ENCODE results near the gene PBX1.

PBX1 gene

DNA sequence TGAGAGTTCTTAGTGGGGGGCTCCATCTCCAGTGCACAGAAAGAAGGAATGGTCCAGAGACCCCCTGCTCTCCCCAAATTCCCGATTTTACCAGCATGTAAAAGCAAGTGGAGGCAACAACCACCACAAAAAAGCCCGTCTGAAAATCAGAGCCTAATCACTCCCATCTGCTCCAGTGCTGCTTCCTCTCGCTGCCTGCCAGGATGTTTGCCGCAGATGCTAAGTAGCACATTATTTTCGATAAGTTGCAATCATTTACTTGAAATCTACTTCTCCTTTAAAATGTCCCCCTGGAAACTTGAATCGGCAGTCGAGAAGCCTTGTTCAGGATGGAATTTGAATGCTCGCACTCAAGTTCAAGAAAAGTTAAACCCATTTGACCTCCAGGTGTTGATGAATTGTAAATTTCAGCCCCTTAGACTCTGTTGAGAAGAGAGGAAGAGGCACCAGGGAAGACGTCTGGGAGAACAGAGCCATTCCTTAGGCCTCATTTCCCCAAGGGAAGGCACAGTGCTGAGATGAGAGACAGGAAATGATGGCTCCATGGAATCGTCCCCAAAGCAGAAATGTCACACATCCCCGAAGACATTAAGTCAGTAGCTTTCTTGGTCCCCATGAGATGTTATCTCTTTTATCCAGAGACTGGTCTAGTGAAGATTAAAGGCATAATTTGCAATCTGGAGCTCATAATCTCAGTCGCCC lies 221.3 kb downstream of the PBX1 start:
- H3K9me3 Mint-ChIP-seq, result no peaks in the 10 kb centered on the region
- peaks cover 3% of the 10 kb centered on the region for H3K27me3 Mint-ChIP-seq
- DNase-seq (no peak), ATAC-seq (no peak)
- no peaks in the 10 kb centered on the region for H3K36me3 Mint-ChIP-seq (ENCODE audit: low read depth)
- no peak overlapping the region for H3K27ac Mint-ChIP-seq
- H3K4me1 Mint-ChIP-seq, result no peaks in the 10 kb centered on the region
- H3K4me3 Mint-ChIP-seq, result no peak overlapping the region

- Mint-ChIP-seq H3K27ac (no peak overlapping the region), H3K9me3 (no peaks in the 10 kb centered on the region), H3K4me1 (no peaks in the 10 kb centered on the region), H3K4me3 (no peak overlapping the region), H3K36me3 (ENCODE audit: low read depth) (no peaks in the 10 kb centered on the region), H3K27me3 (peaks cover 2% of the 10 kb centered on the region)
- DNase-seq, result no peak
- ATAC-seq, result no peak
Observed at GRCh38 chr1:164780863-164781262, 221.9 kb downstream of the PBX1 start.

DNA sequence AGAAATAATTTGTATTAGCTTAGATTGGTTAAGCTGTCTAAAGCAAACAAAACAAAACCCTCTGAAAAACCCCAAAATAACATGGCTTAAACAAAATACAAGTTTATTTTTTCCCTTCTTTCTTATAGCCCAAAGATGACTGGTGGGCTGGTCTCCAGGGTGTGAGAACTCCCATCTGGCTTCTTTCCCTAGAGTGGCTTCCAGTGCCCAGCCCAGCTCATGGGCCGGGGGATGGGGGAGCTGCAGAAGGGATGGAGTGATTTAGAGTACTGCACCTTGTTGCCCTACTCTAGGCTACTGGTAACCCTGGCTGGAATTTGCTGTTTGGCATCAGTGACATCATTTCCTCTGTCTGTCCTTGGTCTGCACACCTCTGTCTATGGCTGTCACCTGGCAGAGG lies 223.0 kb downstream of the PBX1 start:
- ATAC-seq (no peak), DNase-seq (no peak)
- Mint-ChIP-seq H3K9me3 (no peaks in the 10 kb centered on the region), H3K4me1 (no peaks in the 10 kb centered on the region), H3K36me3 (ENCODE audit: low read depth) (no peaks in the 10 kb centered on the region), H3K27ac (no peak overlapping the region), H3K4me3 (no peak overlapping the region), H3K27me3 (peaks cover 1% of the 10 kb centered on the region)

GRCh38 chr1:164783778-164784555 lies 225.0 kb downstream of the PBX1 start:
- H3K36me3 Mint-ChIP-seq (ENCODE audit: low read depth), result no peaks in the 10 kb centered on the region

DNA sequence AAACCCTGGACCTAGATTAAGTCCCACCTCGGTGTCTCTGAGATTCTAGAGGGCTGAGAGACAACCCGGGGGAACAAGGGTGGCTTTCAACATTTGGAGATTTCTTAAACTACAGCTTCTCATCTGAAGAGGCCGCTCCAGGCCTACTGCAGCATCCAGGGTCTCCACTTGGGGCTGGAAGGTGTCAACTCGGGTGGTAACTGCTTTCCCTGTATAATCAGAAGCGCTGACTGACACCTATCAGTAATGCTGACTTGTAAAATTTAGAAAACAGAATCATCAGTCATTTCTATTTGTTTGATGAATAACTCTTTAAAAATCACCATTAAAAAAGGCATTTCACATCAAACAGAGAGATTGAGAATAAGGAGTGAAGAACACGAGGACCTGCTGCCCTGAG lies 226.0 kb downstream of the PBX1 start:
- DNase-seq (no peak), ATAC-seq (no peak)
- Mint-ChIP-seq H3K4me1 (no peaks in the 10 kb centered on the region), H3K27ac (no peak overlapping the region), H3K36me3 (ENCODE audit: low read depth) (no peaks in the 10 kb centered on the region), H3K4me3 (no peak overlapping the region), H3K9me3 (no peaks in the 10 kb centered on the region), H3K27me3 (peaks cover 10% of the 10 kb centered on the region)

More at GRCh38 chr1:164783778-164784555, 225.0 kb downstream of the PBX1 start:
- no peak overlapping the region for H3K4me3 Mint-ChIP-seq
- peaks cover 10% of the 10 kb centered on the region for H3K27me3 Mint-ChIP-seq
- H3K4me1 Mint-ChIP-seq, result no peaks in the 10 kb centered on the region
- ATAC-seq, result no peak
- H3K9me3 Mint-ChIP-seq, result no peaks in the 10 kb centered on the region
- H3K27ac Mint-ChIP-seq, result no peak overlapping the region
- DNase-seq, result no peak

DNA sequence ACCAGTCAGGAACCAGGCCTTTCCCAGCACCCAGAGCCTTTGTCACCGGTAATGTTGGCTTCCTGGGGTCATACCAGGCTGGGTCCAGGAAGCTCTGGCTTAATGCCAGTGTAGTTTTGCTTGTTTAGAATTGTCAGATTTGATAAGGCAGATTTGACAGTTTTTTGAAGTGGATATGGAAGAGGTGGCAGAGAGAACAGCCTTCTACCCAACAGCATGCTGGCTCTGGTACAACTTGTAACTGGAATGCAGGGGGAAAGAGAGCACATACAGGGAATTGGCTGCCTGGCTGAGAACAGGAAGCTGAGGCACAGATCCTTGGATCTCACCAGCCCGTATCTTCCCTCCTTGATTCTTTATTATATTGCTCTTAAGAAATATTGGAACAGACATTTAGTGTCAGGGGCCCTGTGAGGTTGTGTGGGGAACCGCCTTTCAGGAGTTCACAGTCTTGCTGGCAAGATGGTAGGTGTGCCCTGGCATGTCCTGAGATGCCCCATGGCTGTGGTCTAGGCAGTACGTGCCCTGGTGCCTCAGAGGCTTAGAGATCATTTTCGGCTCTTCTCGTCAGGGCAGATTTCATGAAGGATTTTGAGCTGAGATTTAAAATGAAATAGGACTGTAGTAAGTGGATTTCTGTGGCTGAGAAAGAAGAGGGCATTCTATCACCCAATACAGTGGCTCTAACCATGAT lies 227.0 kb downstream of the PBX1 start:
- Mint-ChIP-seq H3K27ac (no peak overlapping the region), H3K36me3 (ENCODE audit: low read depth) (no peaks in the 10 kb centered on the region), H3K4me3 (no peak overlapping the region), H3K4me1 (no peaks in the 10 kb centered on the region), H3K9me3 (no peaks in the 10 kb centered on the region), H3K27me3 (peaks cover 10% of the 10 kb centered on the region)
- ATAC-seq (no peak), DNase-seq (no peak)

- ATAC-seq (peak; percentile 63), DNase-seq (peak; percentile 58)
- Mint-ChIP-seq H3K27ac (no peak overlapping the region), H3K4me3 (no peak overlapping the region), H3K27me3 (peaks cover 10% of the 10 kb centered on the region), H3K4me1 (no peaks in the 10 kb centered on the region), H3K9me3 (no peaks in the 10 kb centered on the region), H3K36me3 (ENCODE audit: low read depth) (no peaks in the 10 kb centered on the region)
Observed at GRCh38 chr1:164786980-164787833, 228.2 kb downstream of the PBX1 start.

GRCh38 chr1:164787834-164788231 lies 228.8 kb downstream of the PBX1 start:
- ATAC-seq (no peak), DNase-seq (no peak)
- H3K4me3 Mint-ChIP-seq, result no peak overlapping the region
- no peaks in the 10 kb centered on the region for H3K9me3 Mint-ChIP-seq
- H3K4me1 Mint-ChIP-seq, result no peaks in the 10 kb centered on the region
- no peaks in the 10 kb centered on the region for H3K36me3 Mint-ChIP-seq (ENCODE audit: low read depth)
- peaks cover 10% of the 10 kb centered on the region for H3K27me3 Mint-ChIP-seq
- H3K27ac Mint-ChIP-seq, result no peak overlapping the region

DNA sequence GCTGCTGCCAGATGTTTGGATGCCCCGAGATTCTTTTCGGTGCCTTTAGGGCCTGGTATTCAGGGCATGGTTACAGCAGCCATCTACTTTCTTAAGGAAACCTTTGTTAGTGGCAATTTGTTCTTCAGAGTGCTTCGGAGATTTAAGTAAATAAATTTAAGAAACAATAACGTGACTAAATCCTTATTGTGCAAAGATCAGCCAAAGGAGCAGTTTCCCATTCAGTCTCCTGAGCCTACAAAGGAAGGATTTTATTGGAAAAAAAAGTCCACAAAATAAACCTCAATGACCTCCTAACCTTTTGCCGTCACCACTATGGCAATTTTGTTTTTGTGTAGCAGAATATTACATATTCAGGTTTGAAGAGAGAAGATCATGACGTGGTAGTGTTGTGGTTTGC lies 231.1 kb downstream of the PBX1 start:
- Mint-ChIP-seq H3K27me3 (peaks cover 10% of the 10 kb centered on the region), H3K4me1 (no peaks in the 10 kb centered on the region), H3K27ac (no peak overlapping the region), H3K4me3 (no peak overlapping the region), H3K36me3 (ENCODE audit: low read depth) (no peaks in the 10 kb centered on the region), H3K9me3 (no peaks in the 10 kb centered on the region)
- DNase-seq (no peak), ATAC-seq (no peak)

DNA sequence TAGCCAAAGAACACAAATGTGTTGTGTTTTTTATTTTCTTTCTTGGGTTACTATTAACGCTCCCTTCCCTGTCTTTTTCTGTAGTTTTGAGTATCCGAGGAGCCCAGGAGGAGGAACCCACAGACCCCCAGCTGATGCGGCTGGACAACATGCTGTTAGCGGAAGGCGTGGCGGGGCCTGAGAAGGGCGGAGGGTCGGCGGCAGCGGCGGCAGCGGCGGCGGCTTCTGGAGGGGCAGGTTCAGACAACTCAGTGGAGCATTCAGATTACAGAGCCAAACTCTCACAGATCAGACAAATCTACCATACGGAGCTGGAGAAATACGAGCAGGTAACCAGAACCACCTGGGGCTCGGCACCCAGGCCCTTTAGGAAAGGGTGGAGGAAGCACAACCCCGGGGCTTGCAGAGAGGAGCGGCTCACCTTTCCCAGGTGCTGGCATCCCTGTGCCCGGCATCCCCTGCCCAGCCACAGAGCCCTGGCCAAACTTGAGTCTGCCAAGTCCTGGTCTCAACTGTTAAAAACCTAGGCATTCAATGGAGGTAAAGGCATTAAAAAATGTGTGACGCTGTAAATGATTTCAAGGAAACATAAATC lies 233.5 kb downstream of the PBX1 start:
- Mint-ChIP-seq H3K4me1 (no peaks in the 10 kb centered on the region), H3K4me3 (no peak overlapping the region), H3K27ac (no peak overlapping the region), H3K9me3 (no peaks in the 10 kb centered on the region), H3K27me3 (peaks cover 4% of the 10 kb centered on the region), H3K36me3 (ENCODE audit: low read depth) (no peaks in the 10 kb centered on the region)
- DNase-seq (no peak), ATAC-seq (no peak)

- no peak for DNase-seq
Observed at GRCh38 chr1:164794356-164794755, 235.4 kb downstream of the PBX1 start.

GRCh38 chr1:164796916-164797315 lies 237.9 kb downstream of the PBX1 start:
- Mint-ChIP-seq H3K27ac (no peak overlapping the region), H3K4me1 (no peaks in the 10 kb centered on the region), H3K36me3 (ENCODE audit: low read depth) (no peaks in the 10 kb centered on the region), H3K4me3 (no peak overlapping the region), H3K27me3 (no peaks in the 10 kb centered on the region), H3K9me3 (no peaks in the 10 kb centered on the region)
- ATAC-seq, result no peak
- DNase-seq, result no peak

More at GRCh38 chr1:164794356-164794755, 235.4 kb downstream of the PBX1 start:
- no peaks in the 10 kb centered on the region for H3K9me3 Mint-ChIP-seq
- no peaks in the 10 kb centered on the region for H3K27me3 Mint-ChIP-seq
- no peaks in the 10 kb centered on the region for H3K36me3 Mint-ChIP-seq (ENCODE audit: low read depth)
- H3K4me1 Mint-ChIP-seq, result no peaks in the 10 kb centered on the region
- H3K4me3 Mint-ChIP-seq, result no peak overlapping the region
- no peak overlapping the region for H3K27ac Mint-ChIP-seq
- no peak for ATAC-seq

DNA sequence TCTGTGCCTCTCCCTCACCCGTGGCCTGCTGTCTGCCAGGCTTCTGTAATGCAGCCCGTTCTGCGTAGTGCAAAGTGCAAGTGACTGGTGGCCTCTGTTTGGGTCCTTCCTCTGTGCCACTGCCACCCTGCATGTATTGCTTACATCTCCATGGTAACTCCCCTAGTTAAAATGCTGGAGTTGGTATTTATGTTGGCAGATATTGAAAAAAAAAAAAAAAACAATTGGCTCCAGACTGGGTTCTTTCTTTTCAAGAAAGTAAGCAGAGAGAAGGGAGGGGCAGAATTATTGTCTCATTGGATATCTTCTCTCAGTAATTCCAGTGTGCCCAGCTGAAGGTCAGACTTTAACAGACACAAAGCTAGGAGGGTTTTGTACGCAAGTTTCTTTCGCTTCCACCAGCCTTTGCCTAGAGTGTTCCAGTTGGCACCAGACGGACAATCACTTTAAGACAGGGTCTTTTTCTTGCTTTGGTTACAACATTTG lies 242.3 kb downstream of the PBX1 start:
- H3K36me3 Mint-ChIP-seq (ENCODE audit: low read depth), result no peaks in the 10 kb centered on the region
- H3K4me3 Mint-ChIP-seq, result no peak overlapping the region
- no peak overlapping the region for H3K27ac Mint-ChIP-seq

More for the DNA sequence above, 242.3 kb downstream of the PBX1 start:
- DNase-seq, result no peak
- Mint-ChIP-seq H3K4me1 (no peaks in the 10 kb centered on the region), H3K27me3 (no peaks in the 10 kb centered on the region), H3K9me3 (no peaks in the 10 kb centered on the region)
- no peak for ATAC-seq

All from activated naive CD8-positive, alpha-beta T cell treated with anti-CD3 and anti-CD28 coated beads, Interleukin-2, amount 50 U/mL, for 24 hours (primary cell).